ENCODE measurements around the gene SHQ1.

DNA sequence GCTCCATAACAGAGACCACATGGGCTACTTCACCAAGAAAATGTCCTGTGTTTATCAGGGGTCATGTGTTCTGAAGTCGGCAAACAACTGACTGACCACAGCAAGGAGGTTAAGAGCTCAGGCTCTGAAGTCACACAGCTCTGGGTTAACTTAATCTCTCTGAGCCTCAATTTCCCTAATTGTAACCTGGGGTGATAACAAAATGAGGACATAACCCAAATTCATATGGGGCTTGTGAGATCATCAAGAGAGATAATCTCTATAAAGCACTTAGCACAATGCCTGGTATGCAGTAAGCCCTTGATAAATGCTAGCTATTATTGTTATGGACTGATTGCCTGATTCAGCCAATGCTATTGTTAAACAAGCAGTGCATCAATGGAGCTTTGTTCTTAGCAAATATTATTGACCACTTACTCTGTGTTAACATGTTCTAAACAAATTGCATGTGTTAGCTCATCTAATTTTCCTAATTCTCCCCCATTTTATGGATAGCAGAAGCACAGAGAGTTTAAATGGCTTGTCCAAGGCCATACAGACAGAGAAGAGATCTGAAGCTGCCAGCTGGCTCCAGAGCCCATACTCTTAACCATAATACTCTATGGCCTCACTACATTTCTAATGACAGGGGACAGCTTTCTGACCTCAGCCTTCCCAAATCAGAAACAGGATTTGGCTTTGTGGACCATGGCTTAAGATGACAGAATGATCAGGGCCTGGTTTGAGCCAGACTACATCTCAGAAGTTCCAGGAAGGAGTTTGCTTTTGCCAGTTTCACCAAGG is 78.3 kb downstream of the SHQ1 start:
- TF ChIP-seq ZNF146 (tag by site-specific recombination; IDR thresholded peaks at IDR 0.05) (no peak), ZNF416 (tag by site-specific recombination; IDR thresholded peaks at IDR 0.05) (no peak), ZNF558 (tag by site-specific recombination; IDR thresholded peaks at IDR 0.05) (no peak), ZNF785 (tag by site-specific recombination; IDR thresholded peaks at IDR 0.05) (no peak), ZBTB21 (tag by site-specific recombination; IDR thresholded peaks at IDR 0.05) (no peak)
- TF ChIP-seq, protein P1, sequence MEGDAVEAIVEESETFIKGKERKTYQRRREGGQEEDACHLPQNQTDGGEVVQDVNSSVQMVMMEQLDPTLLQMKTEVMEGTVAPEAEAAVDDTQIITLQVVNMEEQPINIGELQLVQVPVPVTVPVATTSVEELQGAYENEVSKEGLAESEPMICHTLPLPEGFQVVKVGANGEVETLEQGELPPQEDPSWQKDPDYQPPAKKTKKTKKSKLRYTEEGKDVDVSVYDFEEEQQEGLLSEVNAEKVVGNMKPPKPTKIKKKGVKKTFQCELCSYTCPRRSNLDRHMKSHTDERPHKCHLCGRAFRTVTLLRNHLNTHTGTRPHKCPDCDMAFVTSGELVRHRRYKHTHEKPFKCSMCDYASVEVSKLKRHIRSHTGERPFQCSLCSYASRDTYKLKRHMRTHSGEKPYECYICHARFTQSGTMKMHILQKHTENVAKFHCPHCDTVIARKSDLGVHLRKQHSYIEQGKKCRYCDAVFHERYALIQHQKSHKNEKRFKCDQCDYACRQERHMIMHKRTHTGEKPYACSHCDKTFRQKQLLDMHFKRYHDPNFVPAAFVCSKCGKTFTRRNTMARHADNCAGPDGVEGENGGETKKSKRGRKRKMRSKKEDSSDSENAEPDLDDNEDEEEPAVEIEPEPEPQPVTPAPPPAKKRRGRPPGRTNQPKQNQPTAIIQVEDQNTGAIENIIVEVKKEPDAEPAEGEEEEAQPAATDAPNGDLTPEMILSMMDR (tag by site-specific recombination; IDR thresholded peaks at IDR 0.05): no peak
- TF ChIP-seq, protein P2, sequence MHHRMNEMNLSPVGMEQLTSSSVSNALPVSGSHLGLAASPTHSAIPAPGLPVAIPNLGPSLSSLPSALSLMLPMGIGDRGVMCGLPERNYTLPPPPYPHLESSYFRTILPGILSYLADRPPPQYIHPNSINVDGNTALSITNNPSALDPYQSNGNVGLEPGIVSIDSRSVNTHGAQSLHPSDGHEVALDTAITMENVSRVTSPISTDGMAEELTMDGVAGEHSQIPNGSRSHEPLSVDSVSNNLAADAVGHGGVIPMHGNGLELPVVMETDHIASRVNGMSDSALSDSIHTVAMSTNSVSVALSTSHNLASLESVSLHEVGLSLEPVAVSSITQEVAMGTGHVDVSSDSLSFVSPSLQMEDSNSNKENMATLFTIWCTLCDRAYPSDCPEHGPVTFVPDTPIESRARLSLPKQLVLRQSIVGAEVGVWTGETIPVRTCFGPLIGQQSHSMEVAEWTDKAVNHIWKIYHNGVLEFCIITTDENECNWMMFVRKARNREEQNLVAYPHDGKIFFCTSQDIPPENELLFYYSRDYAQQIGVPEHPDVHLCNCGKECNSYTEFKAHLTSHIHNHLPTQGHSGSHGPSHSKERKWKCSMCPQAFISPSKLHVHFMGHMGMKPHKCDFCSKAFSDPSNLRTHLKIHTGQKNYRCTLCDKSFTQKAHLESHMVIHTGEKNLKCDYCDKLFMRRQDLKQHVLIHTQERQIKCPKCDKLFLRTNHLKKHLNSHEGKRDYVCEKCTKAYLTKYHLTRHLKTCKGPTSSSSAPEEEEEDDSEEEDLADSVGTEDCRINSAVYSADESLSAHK (tag by site-specific recombination; IDR thresholded peaks at IDR 0.05): no peak

Data from HEK293 (cell line).